B cell (primary cell): ENCODE data around the gene RAP1GAP. TPM values are rescaled to one million over a fixed set of nuclear protein-coding genes. Genes with fewer than 3 reads are reported as not detected.
"Not testable (repeated sequence)": the region's sequence is repeated elsewhere in the genome, so short reads cannot be mapped to it uniquely, and the experiment has no call there.

Experiments used
- ATAC-seq: fragments of 200-7000 bp; cut with Tn5 transposase; one replicate; pipeline ENCODE4 v1.10.0; 2021; ENCODE audit warnings: low read depth, mild to moderate bottlenecking, moderate number of reproducible peaks, moderate library complexity
- CTCF ChIA-PET: fragments of 350-600 bp; sonication (Branson Sonifier 250); formaldehyde crosslinking; loops from one replicate; lab custom pipeline; 2021; ENCODE audit warnings: antibody characterized with exemption, inconsistent platforms; lab: Charles Lee
- POLR2A ChIA-PET: fragments of 350-600 bp; sonication (Branson Sonifier 250); formaldehyde crosslinking; loops from one replicate; lab custom pipeline; 2021; ENCODE audit warnings: antibody characterized with exemption; lab: Charles Lee
- DNase-seq: peaks from one replicate; pipeline ENCODE4 v3.0.0; 2013
- H2AFZ ChIP-seq: 2 replicates; pipeline ENCODE4 v1.6.1; 2012; ENCODE audit warnings: mild to moderate bottlenecking, low read depth, low read length; ENCODE audit not compliant: insufficient read depth, poor library complexity, severe bottlenecking
- H3K27ac ChIP-seq, 2 donors: 1 replicate in 1 of 2; 2 replicates in 1 of 2; pipeline ENCODE4 v1.5.1; 2012 to 2013; ENCODE audit warnings: low read length in 2 of 2, mild to moderate bottlenecking in 2 of 2, moderate library complexity in 1 of 2
- H3K27me3 ChIP-seq, 4 experiments: fragments of 200-600 bp in 1 of 4; sonication (generic) in 1 of 4; replicated peaks in 1 of 4; 1 replicate in 2 of 4; 2 replicates in 2 of 4; pipeline versions ENCODE4 v1.6.1 to v1.7.0; 2013 to 2016; ENCODE audit warnings: low read length in 3 of 4, mild to moderate bottlenecking in 2 of 4, mixed read lengths in 1 of 4, moderate library complexity in 1 of 4; ENCODE audit not compliant: insufficient read depth in 4 of 4, control insufficient read depth in 3 of 4; ENCODE audit errors: control extremely low read depth in 1 of 4
- H3K36me3 ChIP-seq, 2 experiments: replicated peaks in 1 of 2; 1 replicate in 1 of 2; 2 replicates in 1 of 2; pipeline versions ENCODE4 v1.6.1 to v1.7.1; 2013; ENCODE audit warnings: low read length in 1 of 2; ENCODE audit not compliant: insufficient read depth in 2 of 2, control insufficient read depth in 1 of 2; ENCODE audit errors: control extremely low read depth in 1 of 2, extremely low read depth in 1 of 2
- H3K4me1 ChIP-seq, 2 donors: fragments of 200-600 bp in 1 of 2; sonication (generic) in 1 of 2; 1 replicate in 1 of 2; 2 replicates in 1 of 2; pipeline versions ENCODE4 v1.5.1 to v1.6.1; 2013 to 2017; ENCODE audit warnings: low read length in 2 of 2; ENCODE audit not compliant: control insufficient read depth in 2 of 2, insufficient read depth in 2 of 2
- H3K4me2 ChIP-seq: replicated peaks from 2 replicates; pipeline ENCODE3; 2012; ENCODE audit warnings: mild to moderate bottlenecking, low read depth, low read length; ENCODE audit not compliant: poor library complexity, severe bottlenecking
- H3K4me3 ChIP-seq, 5 experiments: fragments of 200-600 bp in 1 of 5; sonication (generic) in 1 of 5; 1 replicate in 3 of 5; 2 replicates in 2 of 5; pipeline versions ENCODE4 v1.5.1 to v1.7.0; 2011 to 2016; ENCODE audit warnings: low read length in 4 of 5, mild to moderate bottlenecking in 4 of 5, low read depth in 2 of 5, control low read depth in 1 of 5, moderate library complexity in 1 of 5; ENCODE audit not compliant: insufficient read depth in 1 of 5; ENCODE audit errors: control extremely low read depth in 1 of 5, extremely low read depth in 1 of 5
- H3K79me2 ChIP-seq: fragments of 200-600 bp; sonication (generic); one replicate; pipeline ENCODE4 v1.6.0; 2016; ENCODE audit warnings: low read length; ENCODE audit not compliant: control insufficient read depth, insufficient read depth
- H3K9ac ChIP-seq: fragments of 200-600 bp; sonication (generic); 2 replicates; pipeline ENCODE4 v1.6.1; 2017; ENCODE audit warnings: mild to moderate bottlenecking, low read length, moderate library complexity
- H3K9me3 ChIP-seq, 3 donors: one replicate each; pipeline versions ENCODE4 v1.6.1 to v1.7.1; 2013; ENCODE audit warnings: low read length in 2 of 3; ENCODE audit not compliant: control insufficient read depth in 2 of 3, insufficient read depth in 1 of 3; ENCODE audit errors: control extremely low read depth in 1 of 3
- H4K20me1 ChIP-seq: 2 replicates; pipeline ENCODE4 v1.6.0; 2012; ENCODE audit warnings: mild to moderate bottlenecking, low read length; ENCODE audit not compliant: insufficient read depth, control insufficient read depth, poor library complexity, severe bottlenecking
- H3K27ac Mint-ChIP-seq: one replicate; pipeline ENCODE4 v1.8.0; 2021; ENCODE audit warnings: mixed read lengths
- H3K27me3 Mint-ChIP-seq: one replicate; pipeline ENCODE4 v1.8.0; 2021; ENCODE audit warnings: mixed read lengths
- H3K4me1 Mint-ChIP-seq: one replicate; pipeline ENCODE4 v1.8.0; 2021; ENCODE audit warnings: mixed read lengths
- H3K4me3 Mint-ChIP-seq: one replicate; pipeline ENCODE4 v1.8.0; 2021; ENCODE audit warnings: mixed read lengths
- H3K9me3 Mint-ChIP-seq: one replicate; pipeline ENCODE4 v1.8.0; 2022; ENCODE audit warnings: mixed read lengths; ENCODE audit not compliant: insufficient read depth
- CTCF ChIP-seq: fragments of 200-600 bp; IDR thresholded peaks from one replicate; pipeline ENCODE4 v1.8.0; 2022; ENCODE audit warnings: antibody characterized with exemption, mild to moderate bottlenecking
- EZH2 ChIP-seq: IDR thresholded peaks from 2 replicates; pipeline ENCODE4 v1.6.1; 2012; ENCODE audit warnings: borderline replicate concordance, low read depth, mild to moderate bottlenecking, moderate library complexity, low read length; ENCODE audit not compliant: insufficient read depth, poor library complexity, severe bottlenecking
- WGBS: methylation state at CpG from one replicate; pipeline ENCODE4 v1.1.5; 2013; ENCODE audit warnings: missing lambda C conversion rate; ENCODE audit not compliant: insufficient coverage; 5-methylcytosine and 5-hydroxymethylcytosine counted together
- intact Hi-C: fragments of 100-400 bp; cut with micrococcal nuclease; formaldehyde crosslinking; loops from one replicate; pipeline ENCODE4 v1.10.0; 2022
- polyA plus RNA-seq: library from polyadenylated mRNA; depleted of rRNA; stranded (reverse); fragments of >200 nt; gene quantifications from 2 replicates; pipeline ENCODE4 v1.2.3, GENCODE V29; 2012
- total RNA-seq, 2 donors: library from RNA; stranded (reverse); fragments of 120-200 nt in 1 of 2; gene quantifications; 1 replicate in 1 of 2; 2 replicates in 1 of 2; pipeline versions ENCODE4 v1.2.3 to v1.2.4, GENCODE V29; 2013 to 2022

The RAP1GAP gene
- total and polyA plus RNA-seq, 2 donors (not counting 1 experiment from before 2014, with no cell fraction given): 0.07 to 0.09 TPM

GRCh38 chr1:21567241-21568005 lies 101.7 kb downstream of the RAP1GAP start:
- 91% methylated on average over 19 of the region's 24 CpGs for WGBS
- CTCF ChIA-PET: no interaction called here
- Histone ChIP-seq H4K20me1 (no peaks in the 10 kb centered on the region), H3K9ac (no peak overlapping the region), H3K27me3 (peaks cover 0 to 1% (median 0%) of the 10 kb centered on the region in 4 experiments), H3K9me3 (peaks cover 0 to 6% (median 0%) of the 10 kb centered on the region in 3 donors), H3K36me3 (no peaks in the 10 kb centered on the region), H3K27ac (no peak overlapping the region), H3K79me2 (no peaks in the 10 kb centered on the region), H3K4me3 (no peak overlapping the region), H2AFZ (no peak overlapping the region), H3K4me2 (no peak overlapping the region), H3K4me1 (no peaks in the 10 kb centered on the region)
- Mint-ChIP-seq H3K4me3 (no peak overlapping the region), H3K4me1 (no peaks in the 10 kb centered on the region), H3K27me3 (no peaks in the 10 kb centered on the region), H3K27ac (no peak overlapping the region), H3K9me3 (no peaks in the 10 kb centered on the region)
- intact Hi-C loops: no loop called here
- TF ChIP-seq EZH2 (no peak), CTCF (no peak)
- DNase-seq: no peak
- POLR2A ChIA-PET: no interaction called here
- ATAC-seq: no peak

GRCh38 chr1:21566361-21566760 lies 102.8 kb downstream of the RAP1GAP start:
- POLR2A ChIA-PET: not testable (repeated sequence)

More at GRCh38 chr1:21566361-21566760, 102.8 kb downstream of the RAP1GAP start:
- H3K27me3 Mint-ChIP-seq, H3K4me3 ChIP-seq, H3K4me1 ChIP-seq, H3K9me3 Mint-ChIP-seq, ATAC-seq, H3K9ac ChIP-seq, DNase-seq, H3K36me3 ChIP-seq, CTCF ChIA-PET, H3K27ac ChIP-seq, intact Hi-C loops, H3K79me2 ChIP-seq, H3K4me3 Mint-ChIP-seq, H4K20me1 ChIP-seq, H3K9me3 ChIP-seq, H3K4me2 ChIP-seq, H3K4me1 Mint-ChIP-seq, H2AFZ ChIP-seq, H3K27ac Mint-ChIP-seq, H3K27me3 ChIP-seq: not testable (repeated sequence)
- WGBS: 95% methylated on average over 11 of the region's 15 CpGs
